Measurements from ENCODE around the gene FOXRED1.

DNA sequence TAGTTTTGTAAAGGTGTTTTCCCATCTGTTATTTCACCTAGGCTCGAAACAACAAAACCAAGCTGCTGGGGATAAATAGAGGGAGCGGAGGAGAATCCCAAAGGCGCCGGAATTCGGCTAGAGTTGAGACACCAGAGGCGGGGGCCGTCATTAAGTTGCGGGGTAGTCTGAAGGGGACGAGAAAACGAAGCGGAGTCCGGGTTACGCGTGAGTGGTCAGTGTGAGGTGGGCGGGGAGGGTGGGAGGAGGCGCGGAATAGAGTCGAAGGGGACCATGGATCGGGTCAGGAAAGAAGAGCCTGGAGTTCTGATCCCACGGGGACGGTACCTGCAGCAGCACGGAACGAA is 620 bp upstream of the FOXRED1 start:
- TF ChIP-seq CTCF (IDR thresholded peaks at IDR 0.05) (no peak), POLR2A (IDR thresholded peaks at IDR 0.05) (no peak)

Measured in upper lobe of left lung (tissue), 4 donors.